Measurements from ENCODE around the gene HOXA3. TPM values are rescaled to one million over a fixed set of nuclear protein-coding genes. Genes with fewer than 3 reads are reported as not detected.

Gene HOXA3
- total RNA-seq, 6 donors from 2014 or later, result 0.20 to 11.4 (median 3.5) TPM

- 37 to 39% methylated on average over 6 of the region's 6 CpGs for WGBS, 2 donors
- H3K36me3 ChIP-seq, result no peaks in the 10 kb centered on the region
- H3K27me3 ChIP-seq, result peaks cover 0 to 13% (median 0%) of the 10 kb centered on the region in 4 donors
- no peak for TF ChIP-seq POLR2A (IDR thresholded peaks at IDR 0.05)
- TF ChIP-seq EP300 (IDR thresholded peaks at IDR 0.05), result no peak
- TF ChIP-seq, protein P1, sequence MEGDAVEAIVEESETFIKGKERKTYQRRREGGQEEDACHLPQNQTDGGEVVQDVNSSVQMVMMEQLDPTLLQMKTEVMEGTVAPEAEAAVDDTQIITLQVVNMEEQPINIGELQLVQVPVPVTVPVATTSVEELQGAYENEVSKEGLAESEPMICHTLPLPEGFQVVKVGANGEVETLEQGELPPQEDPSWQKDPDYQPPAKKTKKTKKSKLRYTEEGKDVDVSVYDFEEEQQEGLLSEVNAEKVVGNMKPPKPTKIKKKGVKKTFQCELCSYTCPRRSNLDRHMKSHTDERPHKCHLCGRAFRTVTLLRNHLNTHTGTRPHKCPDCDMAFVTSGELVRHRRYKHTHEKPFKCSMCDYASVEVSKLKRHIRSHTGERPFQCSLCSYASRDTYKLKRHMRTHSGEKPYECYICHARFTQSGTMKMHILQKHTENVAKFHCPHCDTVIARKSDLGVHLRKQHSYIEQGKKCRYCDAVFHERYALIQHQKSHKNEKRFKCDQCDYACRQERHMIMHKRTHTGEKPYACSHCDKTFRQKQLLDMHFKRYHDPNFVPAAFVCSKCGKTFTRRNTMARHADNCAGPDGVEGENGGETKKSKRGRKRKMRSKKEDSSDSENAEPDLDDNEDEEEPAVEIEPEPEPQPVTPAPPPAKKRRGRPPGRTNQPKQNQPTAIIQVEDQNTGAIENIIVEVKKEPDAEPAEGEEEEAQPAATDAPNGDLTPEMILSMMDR (IDR thresholded peaks at IDR 0.05), result no peak
- TF ChIP-seq POLR2AphosphoS5 (IDR thresholded peaks at IDR 0.05), result no peak
- ATAC-seq (ENCODE audit: low FRiP score in 2 of 2), result no peak
- no peaks in the 10 kb centered on the region for H3K9me3 ChIP-seq
- peak overlapping the region in 3 of 4 donors; percentile 5 to 56 (median 54) for H3K27ac ChIP-seq
- DNase-seq, result no peak
- H3K4me3 ChIP-seq, result no peak overlapping the region
- H3K4me1 ChIP-seq, result peaks cover 32 to 50% (median 37%) of the 10 kb centered on the region in 4 donors
Observed at GRCh38 chr7:27132978-27133377, 19.4 kb downstream of the HOXA3 start.

- H3K9me3 ChIP-seq, result no peaks in the 10 kb centered on the region
- ATAC-seq (ENCODE audit: low FRiP score in 2 of 2) (no peak), DNase-seq (no peak)
- no peaks in the 10 kb centered on the region for H3K36me3 ChIP-seq
- WGBS, 2 donors, result 62 to 67% methylated on average over 2 of the region's 2 CpGs
- H3K27me3 ChIP-seq, result peaks cover 0 to 13% (median 0%) of the 10 kb centered on the region in 4 donors
- TF ChIP-seq POLR2AphosphoS5 (IDR thresholded peaks at IDR 0.05) (no peak), EP300 (IDR thresholded peaks at IDR 0.05) (no peak)
- H3K4me1 ChIP-seq, result peaks cover 30 to 58% (median 37%) of the 10 kb centered on the region in 4 donors
- peak overlapping the region in 1 of 4 donors; percentile 91 for H3K27ac ChIP-seq
- H3K4me3 ChIP-seq, result no peak overlapping the region
Observed at GRCh38 chr7:27132214-27132613, 20.2 kb downstream of the HOXA3 start.

GRCh38 chr7:27131390-27131819 is 21.0 kb downstream of the HOXA3 start:
- ATAC-seq (ENCODE audit: low FRiP score in 2 of 2) (no peak), DNase-seq (no peak)
- Histone ChIP-seq H3K36me3 (no peaks in the 10 kb centered on the region), H3K27ac (peak overlapping the region; percentile 87 to 97 (median 89)), H3K9me3 (no peaks in the 10 kb centered on the region), H3K27me3 (peaks cover 0 to 13% (median 0%) of the 10 kb centered on the region in 4 donors), H3K4me3 (peak overlapping the region in 3 of 4 donors; percentile 68 to 72 (median 71)), H3K4me1 (peaks cover 27 to 54% (median 34%) of the 10 kb centered on the region in 4 donors)
- 33 to 47% methylated on average over 12 of the region's 12 CpGs for WGBS, 2 donors
- no peak for TF ChIP-seq POLR2AphosphoS5 (IDR thresholded peaks at IDR 0.05)
- TF ChIP-seq, protein P1 (IDR thresholded peaks at IDR 0.05), result no peak
- no peak for TF ChIP-seq POLR2A (IDR thresholded peaks at IDR 0.05)
- TF ChIP-seq EP300 (IDR thresholded peaks at IDR 0.05), result no peak

DNA sequence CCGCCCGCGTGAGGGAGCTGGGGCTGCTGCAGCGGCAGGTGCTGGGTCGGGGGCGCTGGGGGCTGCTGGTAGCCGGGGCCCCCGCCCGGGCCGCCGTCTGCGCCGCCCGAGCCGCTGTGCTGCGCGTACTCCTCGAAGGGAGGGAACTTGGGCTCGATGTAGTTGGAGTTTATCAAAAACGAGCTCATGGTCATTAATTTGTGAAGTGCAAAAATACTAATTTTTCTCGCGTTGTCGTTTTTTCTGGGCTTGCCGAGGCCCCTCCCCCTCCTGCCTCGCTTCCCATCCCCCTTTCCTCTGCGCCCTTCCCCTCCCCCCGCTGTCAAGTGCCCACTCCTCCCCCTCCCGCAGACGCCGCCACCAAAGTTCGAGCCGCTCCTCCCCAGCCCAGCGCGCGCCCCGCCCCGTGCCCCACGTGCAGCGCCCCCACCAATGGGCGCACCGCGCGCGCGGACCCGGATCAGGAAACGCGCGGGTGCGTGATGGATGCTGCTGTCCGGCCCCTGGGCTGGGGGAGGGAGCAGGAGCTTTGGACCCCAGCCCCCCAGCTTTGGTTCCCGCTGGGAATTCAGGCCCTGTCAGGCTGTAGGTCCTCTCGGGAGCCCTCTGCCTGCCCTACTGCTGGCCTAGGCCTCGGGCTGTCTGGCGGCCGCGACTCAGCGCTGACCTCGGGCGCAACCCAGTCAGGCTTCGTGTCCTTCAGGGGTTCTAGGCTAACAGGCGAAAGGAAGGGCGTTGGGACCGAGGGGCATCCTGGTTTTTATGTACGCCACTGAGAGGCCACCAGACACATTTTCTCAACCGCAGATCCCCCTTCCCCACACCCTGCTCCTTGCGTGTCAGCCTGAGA is 21.6 kb downstream of the HOXA3 start, which contains the start of gene HOXA4:
HOXA4 (minus strand) TSS at position 218 of the 850 bp plus-strand sequence; CDS start at position 194, 24 bp downstream.
- no peaks in the 10 kb centered on the region for H3K9me3 ChIP-seq
- H3K36me3 ChIP-seq, result no peaks in the 10 kb centered on the region
- DNase-seq (peak; percentile 83 to 98), ATAC-seq (ENCODE audit: low FRiP score in 2 of 2) (peak; percentile 88 to 98)
- no peak for TF ChIP-seq EP300 (IDR thresholded peaks at IDR 0.05)
- TF ChIP-seq, protein P1 (IDR thresholded peaks at IDR 0.05), result no peak
- TF ChIP-seq POLR2A (IDR thresholded peaks at IDR 0.05), result peak in 2 of 4 donors; percentile 17 to 77
- TF ChIP-seq POLR2AphosphoS5 (IDR thresholded peaks at IDR 0.05), result peak; percentile 78 to 87
- H3K27me3 ChIP-seq, result peaks cover 0 to 13% (median 0%) of the 10 kb centered on the region in 4 donors
- 31 to 53% methylated on average over 43 to 44 of the region's 67 CpGs for WGBS, 2 donors
- peak within 1 kb of the TSS; percentile 50 to 72 (median 70) for H3K4me3 ChIP-seq
- peaks cover 27 to 54% (median 33%) of the 10 kb centered on the region in 4 donors for H3K4me1 ChIP-seq
- H3K27ac ChIP-seq, result peak within 1 kb of the TSS; percentile 87 to 97 (median 90)
